ENCODE results near the gene PHACTR3.

PHACTR3 gene

GRCh38 chr20:59581993-59582679 lies 22.2 kb upstream of the PHACTR3 start:
- in situ Hi-C loops (cut with HindIII; ENCODE audit: low sequenced_read_pairs) = no loop called here
- no peak for DNase-seq (ENCODE audit: low read depth)
- H3K4me3 ChIP-seq (ENCODE audit: low read depth, low read length) = no peak overlapping the region
- TF ChIP-seq, protein P1, sequence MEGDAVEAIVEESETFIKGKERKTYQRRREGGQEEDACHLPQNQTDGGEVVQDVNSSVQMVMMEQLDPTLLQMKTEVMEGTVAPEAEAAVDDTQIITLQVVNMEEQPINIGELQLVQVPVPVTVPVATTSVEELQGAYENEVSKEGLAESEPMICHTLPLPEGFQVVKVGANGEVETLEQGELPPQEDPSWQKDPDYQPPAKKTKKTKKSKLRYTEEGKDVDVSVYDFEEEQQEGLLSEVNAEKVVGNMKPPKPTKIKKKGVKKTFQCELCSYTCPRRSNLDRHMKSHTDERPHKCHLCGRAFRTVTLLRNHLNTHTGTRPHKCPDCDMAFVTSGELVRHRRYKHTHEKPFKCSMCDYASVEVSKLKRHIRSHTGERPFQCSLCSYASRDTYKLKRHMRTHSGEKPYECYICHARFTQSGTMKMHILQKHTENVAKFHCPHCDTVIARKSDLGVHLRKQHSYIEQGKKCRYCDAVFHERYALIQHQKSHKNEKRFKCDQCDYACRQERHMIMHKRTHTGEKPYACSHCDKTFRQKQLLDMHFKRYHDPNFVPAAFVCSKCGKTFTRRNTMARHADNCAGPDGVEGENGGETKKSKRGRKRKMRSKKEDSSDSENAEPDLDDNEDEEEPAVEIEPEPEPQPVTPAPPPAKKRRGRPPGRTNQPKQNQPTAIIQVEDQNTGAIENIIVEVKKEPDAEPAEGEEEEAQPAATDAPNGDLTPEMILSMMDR (IDR thresholded peaks at IDR 0.05; ENCODE audit: low read depth, low read length, missing control alignments) = no peak

DNA sequence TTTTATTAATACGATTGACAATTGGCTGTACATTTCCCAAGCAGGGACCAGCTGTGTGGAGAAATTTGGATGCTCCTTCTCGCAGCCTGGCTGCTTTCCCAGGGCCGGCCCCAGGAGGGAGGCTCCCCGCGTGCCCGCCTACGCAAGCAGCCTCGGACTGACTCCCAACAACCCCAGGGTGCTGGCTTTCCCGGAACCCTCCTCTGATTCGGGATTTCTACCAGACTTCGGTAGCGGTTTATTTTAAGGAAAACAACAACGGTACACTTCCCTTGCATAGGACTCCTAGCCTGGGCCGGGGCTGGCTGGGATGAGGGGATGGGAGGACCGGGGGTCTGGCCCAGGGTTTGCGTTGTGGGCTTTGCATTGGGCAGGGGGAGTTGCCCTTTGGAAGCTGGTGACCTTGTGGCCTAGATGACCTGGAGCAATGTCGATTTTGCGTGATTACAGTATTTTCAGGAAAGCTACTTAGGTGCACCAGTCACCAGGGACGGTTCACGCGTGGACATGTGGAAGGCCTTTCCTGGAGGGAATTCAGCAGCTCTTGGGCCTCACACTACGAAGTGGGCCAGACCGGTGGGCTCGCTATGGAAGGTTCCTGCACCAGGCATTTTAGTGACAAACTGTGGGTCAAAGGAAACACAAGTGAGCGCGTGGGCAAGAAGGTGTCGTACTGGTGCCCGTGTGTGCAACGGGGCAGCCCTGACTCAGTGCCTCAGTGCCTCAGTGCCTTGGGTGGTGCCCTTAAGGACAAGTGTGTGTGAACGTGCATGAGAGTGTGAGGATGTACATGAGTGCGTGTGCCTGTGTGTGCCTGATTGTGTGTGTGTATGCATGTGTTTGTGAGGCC lies 20.7 kb upstream of the PHACTR3 start:
- TF ChIP-seq, protein P1 (IDR thresholded peaks at IDR 0.05; ENCODE audit: low read depth, low read length, missing control alignments) = no peak
- in situ Hi-C loops (cut with HindIII; ENCODE audit: low sequenced_read_pairs) = no loop called here
- no peak overlapping the region for H3K4me3 ChIP-seq (ENCODE audit: low read depth, low read length)
- no peak for DNase-seq (ENCODE audit: low read depth)

- TF ChIP-seq, protein P1 (IDR thresholded peaks at IDR 0.05; ENCODE audit: low read depth, low read length, missing control alignments) = no peak
- in situ Hi-C loops (cut with HindIII; ENCODE audit: low sequenced_read_pairs) = no loop called here
- H3K4me3 ChIP-seq (ENCODE audit: low read depth, low read length) = no peak overlapping the region
- DNase-seq (ENCODE audit: low read depth) = no peak
Measured at GRCh38 chr20:59584278-59584925, 19.9 kb upstream of the PHACTR3 start.

DNA sequence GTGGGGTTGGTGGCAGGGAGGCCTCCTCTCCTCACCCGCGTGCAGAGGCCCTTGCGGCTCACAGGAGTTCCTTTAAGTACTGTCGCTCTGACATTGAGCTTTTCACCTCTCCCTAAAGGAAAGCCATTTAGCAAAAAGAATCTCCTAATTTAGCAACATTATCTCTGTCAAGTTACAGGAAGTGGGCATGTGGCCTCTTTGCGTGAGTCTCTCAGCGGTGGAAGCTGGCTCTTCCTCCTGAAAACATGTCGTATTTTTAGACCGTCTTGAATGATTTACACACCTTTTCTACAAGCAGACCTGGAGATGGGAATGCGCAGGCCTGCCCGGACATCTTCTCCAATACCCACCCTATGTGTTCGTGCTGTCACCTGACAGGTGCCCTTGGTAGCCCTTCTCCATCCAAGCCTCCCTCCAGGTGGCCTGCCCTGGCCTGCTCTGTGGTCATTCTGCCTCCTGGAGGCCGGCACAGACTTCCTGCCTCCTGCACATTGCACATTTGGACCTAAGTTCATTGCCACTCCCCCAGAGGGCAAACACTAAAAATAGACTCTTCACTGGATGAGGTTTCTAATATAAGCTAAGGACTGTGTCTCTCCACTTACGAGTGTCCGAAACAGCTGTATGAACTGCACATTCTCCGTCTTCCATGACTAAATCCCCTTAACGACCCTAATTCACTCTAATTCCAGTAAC lies 18.5 kb upstream of the PHACTR3 start:
- in situ Hi-C loops (cut with HindIII; ENCODE audit: low sequenced_read_pairs) = no loop called here
- no peak overlapping the region for H3K4me3 ChIP-seq (ENCODE audit: low read depth, low read length)
- no peak for DNase-seq (ENCODE audit: low read depth)
- TF ChIP-seq, protein P1 (IDR thresholded peaks at IDR 0.05; ENCODE audit: low read depth, low read length, missing control alignments) = no peak

DNA sequence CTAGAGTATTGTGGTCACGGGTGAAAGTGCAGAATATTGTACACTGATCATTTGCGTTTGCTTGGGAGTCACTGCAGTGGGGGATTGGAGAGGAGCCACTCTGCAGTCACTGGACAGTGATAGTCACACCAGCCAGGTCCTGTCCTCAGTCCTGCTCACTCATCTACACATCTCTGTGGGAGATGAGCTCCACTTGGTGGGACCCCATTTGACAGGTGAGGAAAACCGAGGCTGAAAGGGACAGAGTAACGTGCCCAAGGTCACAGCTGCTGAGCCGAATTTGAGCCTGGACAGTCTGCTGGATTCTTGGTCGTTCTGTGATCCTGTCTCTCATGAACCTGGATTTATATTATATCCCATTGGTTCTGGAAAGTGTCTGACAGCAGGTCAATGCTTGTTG lies 17.7 kb upstream of the PHACTR3 start:
- TF ChIP-seq, protein P1 (IDR thresholded peaks at IDR 0.05; ENCODE audit: low read depth, low read length, missing control alignments) = no peak
- in situ Hi-C loops (cut with HindIII; ENCODE audit: low sequenced_read_pairs) = no loop called here
- DNase-seq (ENCODE audit: low read depth) = no peak
- H3K4me3 ChIP-seq (ENCODE audit: low read depth, low read length) = no peak overlapping the region

GRCh38 chr20:59587570-59587969 lies 16.8 kb upstream of the PHACTR3 start:
- TF ChIP-seq, protein P1 (IDR thresholded peaks at IDR 0.05; ENCODE audit: low read depth, low read length, missing control alignments) = no peak
- in situ Hi-C loops (cut with HindIII; ENCODE audit: low sequenced_read_pairs) = no loop called here
- no peak overlapping the region for H3K4me3 ChIP-seq (ENCODE audit: low read depth, low read length)
- no peak for DNase-seq (ENCODE audit: low read depth)
